K562 (cell line): ENCODE measurements around the gene FXYD4. TPM values are rescaled to one million over a fixed set of nuclear protein-coding genes. Genes with fewer than 3 reads are reported as not detected.

Source experiments
- CHD1 ChIP-seq: fragments of 200-600 bp; sonication (generic); IDR thresholded peaks from one replicate; pipeline ENCODE4 v1.6.1; 2012; ENCODE audit warnings: mild to moderate bottlenecking, moderate library complexity, low read length, inconsistent platforms
- CHD2 ChIP-seq: IDR thresholded peaks from 2 replicates; pipeline ENCODE4 v1.6.1; 2011; ENCODE audit warnings: low read depth, low read length
- CREB1 ChIP-seq, 2 experiments: sonication (generic) in 1 of 2; formaldehyde crosslinking in 1 of 2; IDR thresholded peaks; 2 replicates each; pipeline versions ENCODE4 v1.6.1 to v1.8.0; 2012 to 2022; ENCODE audit warnings: inconsistent platforms in 1 of 2, mild to moderate bottlenecking in 1 of 2, missing genetic modification reagents in 1 of 2, moderate library complexity in 1 of 2
- EWSR1 ChIP-seq: fragments of 450-650 bp; IDR thresholded peaks from 2 replicates; pipeline ENCODE4 v1.6.1; 2018; ENCODE audit warnings: borderline replicate concordance, mild to moderate bottlenecking, low read depth, moderate library complexity; ENCODE audit not compliant: partially characterized antibody
- HNRNPLL ChIP-seq: fragments of 200-400 bp; formaldehyde crosslinking; IDR thresholded peaks from 2 replicates; pipeline ENCODE4 v1.6.1; 2017; ENCODE audit warnings: low read length, low read depth, mild to moderate bottlenecking; ENCODE audit not compliant: poor library complexity, severe bottlenecking
- JUN ChIP-seq, 2 experiments: sonication (generic) in 1 of 2; formaldehyde crosslinking in 1 of 2; IDR thresholded peaks; 2 replicates each; pipeline versions ENCODE4 v1.6.1 to v1.8.0; 2012 to 2022; ENCODE audit warnings: borderline replicate concordance in 2 of 2, mild to moderate bottlenecking in 2 of 2, improper control_type of control experiment in 1 of 2, low read depth in 1 of 2, low read length in 1 of 2, missing genetic modification reagents in 1 of 2
- MTF1 ChIP-seq: fragments of 250-450 bp; sonication (Bioruptor Pico); IDR thresholded peaks from 2 replicates; pipeline ENCODE4 v1.9.0; 2021; ENCODE audit warnings: moderate library complexity, mild to moderate bottlenecking, inconsistent platforms, borderline replicate concordance
- MYBL2 ChIP-seq, 2 experiments: fragments of 450-650 bp in 1 of 2; sonication (generic) in 1 of 2; formaldehyde crosslinking in 1 of 2; IDR thresholded peaks; 2 replicates each; pipeline versions ENCODE4 v1.6.1 to v1.8.1; 2017 to 2022; ENCODE audit warnings: borderline replicate concordance in 1 of 2, inconsistent platforms in 1 of 2, low read depth in 1 of 2, mild to moderate bottlenecking in 1 of 2, missing genetic modification reagents in 1 of 2, moderate library complexity in 1 of 2
- NCOA2 ChIP-seq, 2 experiments: fragments of 450-650 bp; IDR thresholded peaks; 2 replicates each; pipeline ENCODE4 v1.6.1; 2018; ENCODE audit warnings: mild to moderate bottlenecking in 2 of 2, moderate library complexity in 1 of 2; ENCODE audit not compliant: partially characterized antibody in 2 of 2
- NELFE ChIP-seq: IDR thresholded peaks from 2 replicates; pipeline ENCODE4 v1.6.1; 2011; ENCODE audit warnings: mild to moderate bottlenecking; ENCODE audit not compliant: insufficient read depth, insufficient read length
- PHB ChIP-seq: fragments of 250-450 bp; sonication (Bioruptor Pico); IDR thresholded peaks from 2 replicates; pipeline ENCODE4 v1.5.0; 2021
- POLR2AphosphoS2 ChIP-seq: IDR thresholded peaks from 2 replicates; pipeline ENCODE4 v1.6.1; 2012; ENCODE audit warnings: low read length, improper control_type of control experiment
- SETDB1 ChIP-seq: IDR thresholded peaks from one replicate; pipeline ENCODE4 v1.6.1; 2012; ENCODE audit warnings: low read length, control low read depth, inconsistent platforms
- STAT5B ChIP-seq: fragments of 250-450 bp; sonication (Bioruptor Pico); IDR thresholded peaks from 2 replicates; pipeline ENCODE4 v1.8.0; 2021; ENCODE audit warnings: mild to moderate bottlenecking, inconsistent platforms
- ZNF239 ChIP-seq: fragments of 250-450 bp; sonication (Bioruptor Pico); IDR thresholded peaks from 2 replicates; pipeline ENCODE4 v1.4.0; 2020; ENCODE audit warnings: mild to moderate bottlenecking
- ZNF57 ChIP-seq: fragments of 450-650 bp; formaldehyde crosslinking; IDR thresholded peaks from 2 replicates; pipeline ENCODE4 v1.4.0; 2020; ENCODE audit warnings: mild to moderate bottlenecking, moderate library complexity
- polyA plus RNA-seq, 8 experiments: library from polyadenylated mRNA; depleted of rRNA in 4 of 8; stranded (reverse) in 5 of 8; unstranded in 3 of 8; fragments of >200 nt; fragmentation: Nextera tagmentation in 2 of 8; fragmentation: Illumina TruSeq in 1 of 8; extraction: Ambion mirVana in 2 of 8; extraction: Trizol in 1 of 8; gene quantifications; 2 replicates each; pipeline versions ENCODE4 v1.2.1 to v1.2.3, GENCODE V29; 2011 to 2014; ENCODE audit warnings: inconsistent platforms in 1 of 8, missing spikeins in 1 of 8
- total RNA-seq, 7 experiments: library from RNA; depleted of rRNA in 6 of 7; stranded (reverse); fragments of >200 nt in 6 of 7; fragmentation: Illumina TruSeq in 2 of 7; extraction: Trizol in 2 of 7; gene quantifications; 2 replicates each; pipeline versions ENCODE4 v1.2.1 to v1.2.3, GENCODE V29; 2011 to 2021; ENCODE audit warnings: low replicate concordance in 1 of 7
- TF ChIP-seq, protein P1 (sequence below): fragments of 250-450 bp; sonication (Bioruptor Pico); IDR thresholded peaks from 2 replicates; pipeline ENCODE4 v1.4.0; 2020; ENCODE audit warnings: mild to moderate bottlenecking
- TF ChIP-seq, protein P2 (sequence below): sonication (generic); formaldehyde crosslinking; IDR thresholded peaks from 2 replicates; pipeline ENCODE4 v1.8.1; 2023; ENCODE audit warnings: mild to moderate bottlenecking, missing genetic modification reagents
- TF ChIP-seq, protein P3 (sequence below), 2 experiments: fragments of 450-650 bp; IDR thresholded peaks; 2 replicates each; pipeline ENCODE4 v1.6.1; 2018; ENCODE audit warnings: mild to moderate bottlenecking in 2 of 2, low read depth in 1 of 2; ENCODE audit not compliant: partially characterized antibody in 2 of 2

The FXYD4 gene
- total and polyA plus RNA-seq, 9 of the 15 experiments (the other 6 are each of a cell fraction or from before 2014, with no cell fraction given) = not detected

DNA sequence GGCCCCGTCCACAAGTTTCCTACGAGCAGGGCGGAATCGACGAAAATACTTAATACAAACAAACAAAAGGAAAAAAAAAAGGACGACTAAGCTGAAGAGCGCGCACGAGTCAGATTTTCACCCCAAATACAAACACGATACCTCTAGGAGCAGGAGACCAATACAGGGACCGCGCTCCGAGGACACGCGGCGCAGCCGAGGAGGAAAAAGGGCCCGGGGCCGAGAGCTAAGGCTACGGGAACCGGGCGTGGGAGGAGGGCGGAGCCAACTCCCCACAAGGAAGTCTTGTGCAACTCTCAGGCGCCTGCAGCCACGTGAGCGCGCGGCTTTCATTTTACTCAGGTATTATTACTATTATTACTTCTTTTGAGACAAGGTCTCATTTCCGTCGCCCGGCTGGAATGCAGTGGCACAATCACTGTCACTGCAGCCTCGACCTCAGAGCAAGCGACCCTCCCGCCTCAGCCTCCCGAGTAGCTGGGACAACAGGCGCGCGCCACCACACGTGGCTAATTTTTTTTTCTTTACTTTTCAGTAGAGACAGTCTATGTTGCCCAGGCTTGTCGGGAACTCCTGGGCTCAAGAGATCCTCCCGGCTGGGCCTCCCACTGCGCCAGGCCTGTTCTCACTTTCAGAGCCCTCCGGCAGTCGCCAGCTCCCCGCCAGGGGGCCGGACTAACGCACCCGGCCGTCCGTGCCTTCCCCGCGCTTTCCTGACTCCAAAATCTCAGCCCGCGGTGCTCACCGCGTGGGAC is 36.3 kb downstream of the FXYD4 start (continued):
- TF ChIP-seq, protein P1, sequence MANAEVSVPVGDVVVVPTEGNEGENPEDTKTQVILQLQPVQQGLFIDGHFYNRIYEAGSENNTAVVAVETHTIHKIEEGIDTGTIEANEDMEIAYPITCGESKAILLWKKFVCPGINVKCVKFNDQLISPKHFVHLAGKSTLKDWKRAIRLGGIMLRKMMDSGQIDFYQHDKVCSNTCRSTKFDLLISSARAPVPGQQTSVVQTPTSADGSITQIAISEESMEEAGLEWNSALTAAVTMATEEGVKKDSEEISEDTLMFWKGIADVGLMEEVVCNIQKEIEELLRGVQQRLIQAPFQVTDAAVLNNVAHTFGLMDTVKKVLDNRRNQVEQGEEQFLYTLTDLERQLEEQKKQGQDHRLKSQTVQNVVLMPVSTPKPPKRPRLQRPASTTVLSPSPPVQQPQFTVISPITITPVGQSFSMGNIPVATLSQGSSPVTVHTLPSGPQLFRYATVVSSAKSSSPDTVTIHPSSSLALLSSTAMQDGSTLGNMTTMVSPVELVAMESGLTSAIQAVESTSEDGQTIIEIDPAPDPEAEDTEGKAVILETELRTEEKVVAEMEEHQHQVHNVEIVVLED (CRISPR knock-in tag) = no peak
- no peak for TF ChIP-seq STAT5B (CRISPR knock-in tag)
- peak; percentile 65 for TF ChIP-seq CHD1
- TF ChIP-seq MTF1 (CRISPR knock-in tag) = no peak
- TF ChIP-seq JUN (IDR thresholded peaks at IDR 0.05; ENCODE audit: borderline replicate concordance, low read depth, low read length) = peak; percentile 75; the same call in 1 of the 2 replicates
- TF ChIP-seq JUN (CRISPR knock-in tag; IDR thresholded peaks at IDR 0.05; ENCODE audit: borderline replicate concordance) = peak; percentile 90; the same call in 1 of the 2 replicates
- TF ChIP-seq PHB (CRISPR knock-in tag) = no peak
- TF ChIP-seq ZNF57 = no peak
- TF ChIP-seq, protein P2, sequence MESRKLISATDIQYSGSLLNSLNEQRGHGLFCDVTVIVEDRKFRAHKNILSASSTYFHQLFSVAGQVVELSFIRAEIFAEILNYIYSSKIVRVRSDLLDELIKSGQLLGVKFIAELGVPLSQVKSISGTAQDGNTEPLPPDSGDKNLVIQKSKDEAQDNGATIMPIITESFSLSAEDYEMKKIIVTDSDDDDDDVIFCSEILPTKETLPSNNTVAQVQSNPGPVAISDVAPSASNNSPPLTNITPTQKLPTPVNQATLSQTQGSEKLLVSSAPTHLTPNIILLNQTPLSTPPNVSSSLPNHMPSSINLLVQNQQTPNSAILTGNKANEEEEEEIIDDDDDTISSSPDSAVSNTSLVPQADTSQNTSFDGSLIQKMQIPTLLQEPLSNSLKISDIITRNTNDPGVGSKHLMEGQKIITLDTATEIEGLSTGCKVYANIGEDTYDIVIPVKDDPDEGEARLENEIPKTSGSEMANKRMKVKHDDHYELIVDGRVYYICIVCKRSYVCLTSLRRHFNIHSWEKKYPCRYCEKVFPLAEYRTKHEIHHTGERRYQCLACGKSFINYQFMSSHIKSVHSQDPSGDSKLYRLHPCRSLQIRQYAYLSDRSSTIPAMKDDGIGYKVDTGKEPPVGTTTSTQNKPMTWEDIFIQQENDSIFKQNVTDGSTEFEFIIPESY (CRISPR knock-in tag) = peak; percentile 30; the same call in 1 of the 2 replicates
- no peak for TF ChIP-seq NCOA2 (IDR thresholded peaks at IDR 0.05; ENCODE audit: partially characterized antibody in 2 of 2)
- TF ChIP-seq CHD2 = no peak
- no peak for TF ChIP-seq EWSR1
- no peak for TF ChIP-seq HNRNPLL
- TF ChIP-seq SETDB1 = no peak
- TF ChIP-seq POLR2AphosphoS2 = peak; percentile 85
- TF ChIP-seq MYBL2 (IDR thresholded peaks at IDR 0.05; ENCODE audit: low read depth) = no peak
- no peak for TF ChIP-seq MYBL2 (CRISPR knock-in tag; IDR thresholded peaks at IDR 0.05; ENCODE audit: borderline replicate concordance)
- TF ChIP-seq, protein P3, sequence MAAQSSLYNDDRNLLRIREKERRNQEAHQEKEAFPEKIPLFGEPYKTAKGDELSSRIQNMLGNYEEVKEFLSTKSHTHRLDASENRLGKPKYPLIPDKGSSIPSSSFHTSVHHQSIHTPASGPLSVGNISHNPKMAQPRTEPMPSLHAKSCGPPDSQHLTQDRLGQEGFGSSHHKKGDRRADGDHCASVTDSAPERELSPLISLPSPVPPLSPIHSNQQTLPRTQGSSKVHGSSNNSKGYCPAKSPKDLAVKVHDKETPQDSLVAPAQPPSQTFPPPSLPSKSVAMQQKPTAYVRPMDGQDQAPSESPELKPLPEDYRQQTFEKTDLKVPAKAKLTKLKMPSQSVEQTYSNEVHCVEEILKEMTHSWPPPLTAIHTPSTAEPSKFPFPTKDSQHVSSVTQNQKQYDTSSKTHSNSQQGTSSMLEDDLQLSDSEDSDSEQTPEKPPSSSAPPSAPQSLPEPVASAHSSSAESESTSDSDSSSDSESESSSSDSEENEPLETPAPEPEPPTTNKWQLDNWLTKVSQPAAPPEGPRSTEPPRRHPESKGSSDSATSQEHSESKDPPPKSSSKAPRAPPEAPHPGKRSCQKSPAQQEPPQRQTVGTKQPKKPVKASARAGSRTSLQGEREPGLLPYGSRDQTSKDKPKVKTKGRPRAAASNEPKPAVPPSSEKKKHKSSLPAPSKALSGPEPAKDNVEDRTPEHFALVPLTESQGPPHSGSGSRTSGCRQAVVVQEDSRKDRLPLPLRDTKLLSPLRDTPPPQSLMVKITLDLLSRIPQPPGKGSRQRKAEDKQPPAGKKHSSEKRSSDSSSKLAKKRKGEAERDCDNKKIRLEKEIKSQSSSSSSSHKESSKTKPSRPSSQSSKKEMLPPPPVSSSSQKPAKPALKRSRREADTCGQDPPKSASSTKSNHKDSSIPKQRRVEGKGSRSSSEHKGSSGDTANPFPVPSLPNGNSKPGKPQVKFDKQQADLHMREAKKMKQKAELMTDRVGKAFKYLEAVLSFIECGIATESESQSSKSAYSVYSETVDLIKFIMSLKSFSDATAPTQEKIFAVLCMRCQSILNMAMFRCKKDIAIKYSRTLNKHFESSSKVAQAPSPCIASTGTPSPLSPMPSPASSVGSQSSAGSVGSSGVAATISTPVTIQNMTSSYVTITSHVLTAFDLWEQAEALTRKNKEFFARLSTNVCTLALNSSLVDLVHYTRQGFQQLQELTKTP (IDR thresholded peaks at IDR 0.05; ENCODE audit: low read depth in 1 of 2, partially characterized antibody in 2 of 2) = peak; percentile 76 to 85
- TF ChIP-seq ZNF239 (CRISPR knock-in tag) = no peak
- no peak for TF ChIP-seq NELFE
- TF ChIP-seq CREB1 (IDR thresholded peaks at IDR 0.05) = peak; percentile 69
- no peak for TF ChIP-seq CREB1 (CRISPR knock-in tag; IDR thresholded peaks at IDR 0.05)
